HepG2 (cell line): ENCODE data around the gene MYCBPAP. TPM values are rescaled to one million over a fixed set of nuclear protein-coding genes. Genes with fewer than 3 reads are reported as not detected.

ENCODE experiments used
- ASH2L ChIP-seq: fragments of 300-600, 200-600 bp; sonication (generic); IDR thresholded peaks from 2 replicates; pipeline ENCODE4 v1.7.0; 2017; ENCODE audit warnings: low read depth, mild to moderate bottlenecking, moderate library complexity, mixed read lengths, low read length; ENCODE audit not compliant: insufficient read length
- BORCS8-MEF2B ChIP-seq: sonication (generic); formaldehyde crosslinking; IDR thresholded peaks from 2 replicates; pipeline ENCODE4 v1.8.0; 2022; ENCODE audit warnings: mild to moderate bottlenecking, missing genetic modification reagents
- ETV5 ChIP-seq: IDR thresholded peaks from 2 replicates; pipeline ENCODE4 v1.6.1; 2018; ENCODE audit warnings: missing biosample characterization, missing genetic modification reagents, inconsistent platforms, borderline replicate concordance
- FOXJ3 ChIP-seq: sonication (generic); formaldehyde crosslinking; IDR thresholded peaks from 2 replicates; pipeline ENCODE4 v1.4.0; 2020; ENCODE audit warnings: missing genetic modification reagents, mild to moderate bottlenecking, borderline replicate concordance
- HDAC1 ChIP-seq: sonication (generic); formaldehyde crosslinking; IDR thresholded peaks from 2 replicates; pipeline ENCODE4 v1.5.1; 2020; ENCODE audit warnings: mild to moderate bottlenecking, missing genetic modification reagents
- HNF4G ChIP-seq, 2 experiments: sonication (generic) in 1 of 2; formaldehyde crosslinking in 1 of 2; IDR thresholded peaks; 2 replicates each; pipeline versions ENCODE4 v1.4.0 to v1.6.1; 2011 to 2020; ENCODE audit warnings: borderline replicate concordance in 2 of 2, low read depth in 2 of 2, mild to moderate bottlenecking in 2 of 2, low read length in 1 of 2, missing genetic modification reagents in 1 of 2, moderate library complexity in 1 of 2
- JARID2 ChIP-seq: sonication (generic); formaldehyde crosslinking; IDR thresholded peaks from 2 replicates; pipeline ENCODE4 v1.8.1; 2023; ENCODE audit warnings: missing genetic modification reagents, inconsistent platforms; ENCODE audit not compliant: insufficient replicate concordance
- NFE2L1 ChIP-seq: sonication (generic); formaldehyde crosslinking; IDR thresholded peaks from 2 replicates; pipeline ENCODE4 v1.4.0; 2020; ENCODE audit warnings: missing genetic modification reagents, mild to moderate bottlenecking, borderline replicate concordance
- PREB ChIP-seq: sonication (generic); formaldehyde crosslinking; IDR thresholded peaks from 2 replicates; pipeline ENCODE4 v1.4.0; 2020; ENCODE audit warnings: missing genetic modification reagents
- RARG ChIP-seq: sonication (generic); formaldehyde crosslinking; IDR thresholded peaks from 2 replicates; pipeline ENCODE4 v1.4.0; 2020; ENCODE audit warnings: low read depth, mild to moderate bottlenecking, missing genetic modification reagents
- TGIF2 ChIP-seq: IDR thresholded peaks from 2 replicates; pipeline ENCODE4 v1.6.1; 2016; ENCODE audit warnings: control low read depth, missing compliant biosample characterization
- U2AF1 ChIP-seq: fragments of 200-400 bp; formaldehyde crosslinking; optimal IDR thresholded peaks from 2 replicates; pipeline ENCODE3; 2017; ENCODE audit warnings: mild to moderate bottlenecking, low read depth, low read length
- ZNF138 ChIP-seq: sonication (generic); formaldehyde crosslinking; IDR thresholded peaks from 2 replicates; pipeline ENCODE4 v1.5.0; 2020; ENCODE audit warnings: mild to moderate bottlenecking, low read depth, missing genetic modification reagents
- ZNF207 ChIP-seq: fragments of 450-650 bp; IDR thresholded peaks from 2 replicates; pipeline ENCODE4 v1.6.1; 2016; ENCODE audit warnings: antibody characterized with exemption, borderline replicate concordance
- ZNF260 ChIP-seq: sonication (generic); formaldehyde crosslinking; IDR thresholded peaks from 2 replicates; pipeline ENCODE4 v1.4.0; 2020; ENCODE audit warnings: missing genetic modification reagents, low read depth, mild to moderate bottlenecking, borderline replicate concordance
- ZNF552 ChIP-seq: sonication (generic); formaldehyde crosslinking; IDR thresholded peaks from 2 replicates; pipeline ENCODE4 v1.9.0; 2022; ENCODE audit warnings: missing genetic modification reagents, mild to moderate bottlenecking, borderline replicate concordance
- ZNF766 ChIP-seq: sonication (generic); formaldehyde crosslinking; IDR thresholded peaks from 2 replicates; pipeline ENCODE4 v1.5.0; 2020; ENCODE audit warnings: missing genetic modification reagents, borderline replicate concordance
- polyA plus RNA-seq, 8 experiments: library from polyadenylated mRNA; depleted of rRNA in 3 of 8; stranded (reverse) in 7 of 8; unstranded in 1 of 8; fragments of >200 nt; fragmentation: Illumina TruSeq in 4 of 8; extraction: Trizol in 4 of 8; gene quantifications; 2 replicates each; pipeline versions ENCODE4 v1.2.1 to v1.2.3, GENCODE V29; 2011 to 2016; ENCODE audit warnings: low read depth in 4 of 8, missing spikeins in 1 of 8, mixed read lengths in 1 of 8; ENCODE audit not compliant: insufficient read depth in 1 of 8
- total RNA-seq, 5 experiments: library from RNA; depleted of rRNA; stranded (reverse); fragments of >200 nt; fragmentation: Illumina TruSeq; extraction: Trizol; gene quantifications; 2 replicates each; pipeline ENCODE4 v1.2.3, GENCODE V29; 2016; ENCODE audit warnings: low read depth in 1 of 5
- TF ChIP-seq, protein P1 (sequence below): sonication (generic); formaldehyde crosslinking; IDR thresholded peaks from 2 replicates; pipeline ENCODE4 v1.4.0; 2020; ENCODE audit warnings: mild to moderate bottlenecking, missing genetic modification reagents
- TF ChIP-seq, protein P2 (sequence below): sonication (generic); formaldehyde crosslinking; IDR thresholded peaks from 2 replicates; pipeline ENCODE4 v1.8.1; 2022; ENCODE audit warnings: mild to moderate bottlenecking, missing genetic modification reagents
- TF ChIP-seq, protein P3 (sequence below): sonication (generic); formaldehyde crosslinking; IDR thresholded peaks from 2 replicates; pipeline ENCODE4 v1.5.0; 2020; ENCODE audit warnings: missing genetic modification reagents
- TF ChIP-seq, protein P4 (sequence below): IDR thresholded peaks from 2 replicates; pipeline ENCODE4 v1.6.1; 2012; ENCODE audit warnings: low read depth, low read length, improper control_type of control experiment

MYCBPAP gene
- total and polyA plus RNA-seq, 2 of the 13 experiments (the other 11 are each of a cell fraction or from before 2014, with no cell fraction given): 0.22 to 0.24 TPM

DNA sequence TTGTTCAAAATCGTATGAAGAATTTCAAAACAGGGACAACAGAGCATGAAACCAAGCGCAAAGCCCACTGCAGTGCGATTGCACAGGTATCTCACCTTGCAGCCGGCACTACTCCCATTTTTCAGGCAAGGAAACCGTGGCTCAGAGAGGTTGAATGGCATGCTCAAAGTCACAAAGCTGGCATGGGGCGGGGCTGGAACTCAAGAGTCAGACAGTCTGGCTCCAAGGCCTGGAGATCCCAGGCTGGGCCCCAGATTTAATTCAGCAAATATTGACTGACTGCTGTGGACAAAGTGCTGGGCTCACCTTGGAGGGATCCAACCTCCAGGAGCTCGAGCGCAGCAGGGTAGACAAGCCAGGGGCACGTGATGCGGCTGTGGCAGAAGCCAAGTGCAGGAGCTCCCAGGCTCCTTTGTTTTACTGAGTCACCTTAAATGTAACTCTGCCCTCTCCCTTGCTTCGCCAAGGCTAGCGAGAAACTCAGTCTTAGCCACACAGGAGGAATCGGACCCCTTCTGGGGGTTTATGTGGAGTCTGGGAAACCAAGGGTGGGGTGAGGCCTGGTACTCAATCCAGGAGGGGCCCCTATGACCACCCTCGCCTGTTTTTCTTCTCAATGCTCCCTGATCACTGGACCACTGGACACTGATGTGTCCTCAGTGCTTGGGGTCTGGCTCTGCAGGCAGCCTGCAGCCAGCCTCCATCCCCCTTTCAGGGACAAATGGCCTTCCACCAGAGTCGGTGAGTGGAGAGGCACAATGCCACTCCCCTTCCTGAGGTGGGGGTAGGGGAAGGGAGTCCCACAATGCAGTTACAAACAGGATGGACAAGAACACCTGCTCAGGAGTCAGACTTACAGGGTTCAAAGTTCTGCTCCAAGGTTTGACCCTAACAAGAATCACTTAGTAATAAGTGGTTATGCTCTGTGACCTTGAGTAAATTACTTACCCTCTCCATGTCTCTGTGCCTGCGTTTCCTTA is 34.8 kb downstream of the MYCBPAP start (continued):
- TF ChIP-seq, protein P1, sequence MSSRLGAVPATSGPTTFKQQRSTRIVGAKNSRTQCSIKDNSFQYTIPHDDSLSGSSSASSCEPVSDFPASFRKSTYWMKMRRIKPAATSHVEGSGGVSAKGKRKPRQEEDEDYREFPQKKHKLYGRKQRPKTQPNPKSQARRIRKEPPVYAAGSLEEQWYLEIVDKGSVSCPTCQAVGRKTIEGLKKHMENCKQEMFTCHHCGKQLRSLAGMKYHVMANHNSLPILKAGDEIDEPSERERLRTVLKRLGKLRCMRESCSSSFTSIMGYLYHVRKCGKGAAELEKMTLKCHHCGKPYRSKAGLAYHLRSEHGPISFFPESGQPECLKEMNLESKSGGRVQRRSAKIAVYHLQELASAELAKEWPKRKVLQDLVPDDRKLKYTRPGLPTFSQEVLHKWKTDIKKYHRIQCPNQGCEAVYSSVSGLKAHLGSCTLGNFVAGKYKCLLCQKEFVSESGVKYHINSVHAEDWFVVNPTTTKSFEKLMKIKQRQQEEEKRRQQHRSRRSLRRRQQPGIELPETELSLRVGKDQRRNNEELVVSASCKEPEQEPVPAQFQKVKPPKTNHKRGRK (CRISPR knock-in tag): no peak
- TF ChIP-seq JARID2 (peak; percentile 45), ZNF552 (CRISPR knock-in tag) (no peak), TGIF2 (CRISPR knock-in tag) (peak; percentile 42; the same call in 1 of the 2 replicates), ZNF138 (no peak), HNF4G (IDR thresholded peaks at IDR 0.05; ENCODE audit: borderline replicate concordance, low read depth, low read length) (peak; percentile 84; the same call in 1 of the 2 replicates), HNF4G (CRISPR knock-in tag; IDR thresholded peaks at IDR 0.05; ENCODE audit: borderline replicate concordance, low read depth) (peak; percentile 48; the same call in 1 of the 2 replicates), BORCS8-MEF2B (CRISPR knock-in tag) (peak; percentile 82; the same call in 1 of the 2 replicates), RARG (CRISPR knock-in tag) (no peak), HDAC1 (CRISPR knock-in tag) (peak; percentile 86), FOXJ3 (CRISPR knock-in tag) (peak; percentile 93), ASH2L (no peak), ETV5 (CRISPR knock-in tag) (peak; percentile 43; the same call in 1 of the 2 replicates), ZNF207 (no peak), PREB (CRISPR knock-in tag) (no peak), U2AF1 (no peak), ZNF766 (CRISPR knock-in tag) (peak; percentile 71; the same call in 1 of the 2 replicates), ZNF260 (CRISPR knock-in tag) (no peak), NFE2L1 (CRISPR knock-in tag) (peak; percentile 81; the same call in 1 of the 2 replicates)
- TF ChIP-seq, protein P2, sequence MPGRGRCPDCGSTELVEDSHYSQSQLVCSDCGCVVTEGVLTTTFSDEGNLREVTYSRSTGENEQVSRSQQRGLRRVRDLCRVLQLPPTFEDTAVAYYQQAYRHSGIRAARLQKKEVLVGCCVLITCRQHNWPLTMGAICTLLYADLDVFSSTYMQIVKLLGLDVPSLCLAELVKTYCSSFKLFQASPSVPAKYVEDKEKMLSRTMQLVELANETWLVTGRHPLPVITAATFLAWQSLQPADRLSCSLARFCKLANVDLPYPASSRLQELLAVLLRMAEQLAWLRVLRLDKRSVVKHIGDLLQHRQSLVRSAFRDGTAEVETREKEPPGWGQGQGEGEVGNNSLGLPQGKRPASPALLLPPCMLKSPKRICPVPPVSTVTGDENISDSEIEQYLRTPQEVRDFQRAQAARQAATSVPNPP (CRISPR knock-in tag): peak; percentile 77; the same call in 1 of the 2 replicates
- TF ChIP-seq, protein P3, sequence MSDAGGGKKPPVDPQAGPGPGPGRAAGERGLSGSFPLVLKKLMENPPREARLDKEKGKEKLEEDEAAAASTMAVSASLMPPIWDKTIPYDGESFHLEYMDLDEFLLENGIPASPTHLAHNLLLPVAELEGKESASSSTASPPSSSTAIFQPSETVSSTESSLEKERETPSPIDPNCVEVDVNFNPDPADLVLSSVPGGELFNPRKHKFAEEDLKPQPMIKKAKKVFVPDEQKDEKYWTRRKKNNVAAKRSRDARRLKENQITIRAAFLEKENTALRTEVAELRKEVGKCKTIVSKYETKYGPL (CRISPR knock-in tag): no peak
- TF ChIP-seq, protein P4, sequence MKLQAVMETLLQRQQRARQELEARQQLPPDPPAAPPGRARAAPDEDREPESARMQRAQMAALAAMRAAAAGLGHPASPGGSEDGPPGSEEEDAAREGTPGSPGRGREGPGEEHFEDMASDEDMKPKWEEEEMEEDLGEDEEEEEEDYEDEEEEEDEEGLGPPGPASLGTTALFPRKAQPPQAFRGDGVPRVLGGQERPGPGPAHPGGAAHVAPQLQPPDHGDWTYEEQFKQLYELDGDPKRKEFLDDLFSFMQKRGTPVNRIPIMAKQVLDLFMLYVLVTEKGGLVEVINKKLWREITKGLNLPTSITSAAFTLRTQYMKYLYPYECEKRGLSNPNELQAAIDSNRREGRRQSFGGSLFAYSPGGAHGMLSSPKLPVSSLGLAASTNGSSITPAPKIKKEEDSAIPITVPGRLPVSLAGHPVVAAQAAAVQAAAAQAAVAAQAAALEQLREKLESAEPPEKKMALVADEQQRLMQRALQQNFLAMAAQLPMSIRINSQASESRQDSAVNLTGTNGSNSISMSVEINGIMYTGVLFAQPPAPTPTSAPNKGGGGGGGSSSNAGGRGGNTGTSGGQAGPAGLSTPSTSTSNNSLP: peak; percentile 92
